WTC11 (cell line): ENCODE results near the gene DISC1. TPM values are rescaled to one million over a fixed set of nuclear protein-coding genes. Genes with fewer than 3 reads are reported as not detected.

Experiments
- ATAC-seq: fragments of 200-7000 bp; cut with Tn5 transposase; 2 replicates; pipeline ENCODE4 v1.10.0; 2021; ENCODE audit warnings: mild to moderate bottlenecking, moderate library complexity
- CTCF ChIA-PET: fragments of 300-600 bp; sonication (Branson Sonifier 250); formaldehyde crosslinking; loops from one replicate; lab custom pipeline; 2021; ENCODE audit warnings: antibody characterized with exemption; lab: Charles Lee
- POLR2A ChIA-PET: fragments of 350-600 bp; sonication (Branson Sonifier 250); formaldehyde crosslinking; loops from one replicate; lab custom pipeline; 2021; ENCODE audit warnings: antibody characterized with exemption; lab: Charles Lee
- DNase-seq: peaks from one replicate; pipeline ENCODE4 v3.0.0; 2021; ENCODE audit warnings: low spot score
- H3K27ac Mint-ChIP-seq: 2 replicates; pipeline ENCODE4 v1.8.0; 2021; ENCODE audit warnings: mixed read lengths
- H3K27me3 Mint-ChIP-seq: 2 replicates; pipeline ENCODE4 v1.8.0; 2021; ENCODE audit warnings: low read depth, mild to moderate bottlenecking, moderate library complexity, mixed read lengths
- H3K36me3 Mint-ChIP-seq: 2 replicates; pipeline ENCODE4 v1.8.0; 2021; ENCODE audit warnings: mixed read lengths
- H3K4me1 Mint-ChIP-seq: 2 replicates; pipeline ENCODE4 v1.8.0; 2022; ENCODE audit warnings: mixed read lengths
- H3K4me3 Mint-ChIP-seq: 2 replicates; pipeline ENCODE4 v1.8.0; 2021; ENCODE audit warnings: mild to moderate bottlenecking, moderate library complexity, mixed read lengths
- H3K9me3 Mint-ChIP-seq: 2 replicates; pipeline ENCODE4 v1.8.0; 2021; ENCODE audit warnings: mixed read lengths
- CBFB ChIP-seq: sonication (generic); formaldehyde crosslinking; IDR thresholded peaks from 2 replicates; pipeline ENCODE4 v1.8.1; 2022; ENCODE audit warnings: mild to moderate bottlenecking, low read depth, missing genetic modification reagents
- CDX4 ChIP-seq: fragments of 250-450 bp; sonication (Bioruptor Pico); IDR thresholded peaks from 2 replicates; pipeline ENCODE4 v1.9.0; 2021; ENCODE audit warnings: moderate library complexity, mild to moderate bottlenecking, inconsistent platforms, borderline replicate concordance
- ETV6 ChIP-seq: sonication (generic); formaldehyde crosslinking; IDR thresholded peaks from 2 replicates; pipeline ENCODE4 v1.8.1; 2022; ENCODE audit warnings: mild to moderate bottlenecking, missing genetic modification reagents
- FOXK1 ChIP-seq: sonication (generic); formaldehyde crosslinking; IDR thresholded peaks from 2 replicates; pipeline ENCODE4 v1.8.0; 2022; ENCODE audit warnings: mild to moderate bottlenecking, moderate library complexity, missing genetic modification reagents
- GABPB1 ChIP-seq: sonication (generic); formaldehyde crosslinking; IDR thresholded peaks from 2 replicates; pipeline ENCODE4 v1.8.1; 2023; ENCODE audit warnings: mild to moderate bottlenecking, missing genetic modification reagents
- GRHL2 ChIP-seq: fragments of 250-450 bp; sonication (Bioruptor Pico); IDR thresholded peaks from 2 replicates; pipeline ENCODE4 v1.8.0; 2022; ENCODE audit warnings: mild to moderate bottlenecking, moderate library complexity; ENCODE audit not compliant: insufficient replicate concordance, severe bottlenecking
- GTF2I ChIP-seq: fragments of 250-450 bp; sonication (Bioruptor Pico); conservative IDR thresholded peaks from 2 replicates; pipeline ENCODE4 v1.4.0; 2021; ENCODE audit warnings: mild to moderate bottlenecking
- JUN ChIP-seq: sonication (generic); formaldehyde crosslinking; IDR thresholded peaks from 2 replicates; pipeline ENCODE4 v1.8.0; 2023; ENCODE audit warnings: mild to moderate bottlenecking, missing genetic modification reagents
- MAX ChIP-seq: sonication (generic); formaldehyde crosslinking; IDR thresholded peaks from 2 replicates; pipeline ENCODE4 v1.8.0; 2022; ENCODE audit warnings: mild to moderate bottlenecking, missing genetic modification reagents
- NR1H2 ChIP-seq: sonication (generic); formaldehyde crosslinking; IDR thresholded peaks from 2 replicates; pipeline ENCODE4 v1.9.0; 2021; ENCODE audit warnings: mild to moderate bottlenecking, moderate library complexity, missing genetic modification reagents
- RORB ChIP-seq: fragments of 250-450 bp; sonication (Bioruptor Pico); IDR thresholded peaks from 2 replicates; pipeline ENCODE4 v1.9.0; 2021; ENCODE audit warnings: mild to moderate bottlenecking
- TCF7 ChIP-seq: sonication (generic); formaldehyde crosslinking; IDR thresholded peaks from 2 replicates; pipeline ENCODE4 v1.8.0; 2022; ENCODE audit warnings: mild to moderate bottlenecking, low read depth, missing genetic modification reagents, moderate library complexity
- TP53 ChIP-seq: sonication (generic); formaldehyde crosslinking; IDR thresholded peaks from 2 replicates; pipeline ENCODE4 v1.8.1; 2023; ENCODE audit warnings: mild to moderate bottlenecking, missing genetic modification reagents
- ZMAT4 ChIP-seq: fragments of 250-450 bp; sonication (Bioruptor Pico); IDR thresholded peaks from 2 replicates; pipeline ENCODE4 v1.9.0; 2021; ENCODE audit warnings: mild to moderate bottlenecking
- ZNF121 ChIP-seq: sonication (generic); formaldehyde crosslinking; IDR thresholded peaks from 2 replicates; pipeline ENCODE4 v1.8.0; 2023; ENCODE audit warnings: missing genetic modification reagents
- ZNF138 ChIP-seq: sonication (generic); formaldehyde crosslinking; conservative IDR thresholded peaks from 2 replicates; pipeline ENCODE4 v1.8.1; 2022; ENCODE audit warnings: mild to moderate bottlenecking, moderate library complexity, missing genetic modification reagents
- ZNF232 ChIP-seq: sonication (generic); formaldehyde crosslinking; IDR thresholded peaks from 2 replicates; pipeline ENCODE4 v1.8.0; 2022; ENCODE audit warnings: mild to moderate bottlenecking, missing genetic modification reagents
- ZNF532 ChIP-seq: fragments of 250-450 bp; sonication (Bioruptor Pico); IDR thresholded peaks from 2 replicates; pipeline ENCODE4 v1.9.0; 2021; ENCODE audit warnings: mild to moderate bottlenecking, borderline replicate concordance
- total RNA-seq: library from RNA; stranded (reverse); gene quantifications from 3 replicates; pipeline ENCODE4 v1.2.3, GENCODE V29; 2021
- TF ChIP-seq, protein P1 (sequence below): fragments of 200-600 bp; IDR thresholded peaks from 2 replicates; pipeline ENCODE4 v1.8.0; 2022; ENCODE audit warnings: antibody characterized with exemption
- TF ChIP-seq, protein P2 (sequence below): sonication (generic); formaldehyde crosslinking; IDR thresholded peaks from 2 replicates; pipeline ENCODE4 v1.8.0; 2022; ENCODE audit warnings: mild to moderate bottlenecking, missing genetic modification reagents

DISC1 gene
- total RNA-seq, 1 experiment from 2014 or later, result 5.5 TPM

- ChIA-PET CTCF (no interaction called here), POLR2A (no interaction called here)
- no peak overlapping the region for H3K4me3 Mint-ChIP-seq
- no peak overlapping the region for H3K27ac Mint-ChIP-seq
- DNase-seq (no peak), ATAC-seq (no peak)
- H3K9me3 Mint-ChIP-seq, result peaks cover 10% of the 10 kb centered on the region; the same call in 1 of the 2 replicates
- TF ChIP-seq JUN (CRISPR knock-in tag), result no peak
- no peaks in the 10 kb centered on the region for H3K4me1 Mint-ChIP-seq
- no peaks in the 10 kb centered on the region for H3K36me3 Mint-ChIP-seq
- H3K27me3 Mint-ChIP-seq, result peaks cover 7% of the 10 kb centered on the region
Measured at GRCh38 chr1:232074265-232074664, 447.7 kb downstream of the DISC1 start.

- Mint-ChIP-seq H3K9me3 (peaks cover 11% of the 10 kb centered on the region), H3K27ac (no peak overlapping the region), H3K27me3 (peaks cover 28% of the 10 kb centered on the region), H3K36me3 (peaks cover 8% of the 10 kb centered on the region; the same call in 1 of the 2 replicates)
- no peak for ATAC-seq
- CTCF ChIA-PET, result no interaction called here
- POLR2A ChIA-PET, result no interaction called here
- TF ChIP-seq ETV6 (CRISPR knock-in tag) (no peak), ZNF532 (no peak), NR1H2 (CRISPR knock-in tag) (no peak), GRHL2 (no peak), TCF7 (CRISPR knock-in tag) (no peak), GTF2I (CRISPR knock-in tag) (no peak), RORB (CRISPR knock-in tag) (no peak), CDX4 (CRISPR knock-in tag) (no peak), GABPB1 (CRISPR knock-in tag) (no peak), FOXK1 (CRISPR knock-in tag) (no peak)
- TF ChIP-seq, protein P1, sequence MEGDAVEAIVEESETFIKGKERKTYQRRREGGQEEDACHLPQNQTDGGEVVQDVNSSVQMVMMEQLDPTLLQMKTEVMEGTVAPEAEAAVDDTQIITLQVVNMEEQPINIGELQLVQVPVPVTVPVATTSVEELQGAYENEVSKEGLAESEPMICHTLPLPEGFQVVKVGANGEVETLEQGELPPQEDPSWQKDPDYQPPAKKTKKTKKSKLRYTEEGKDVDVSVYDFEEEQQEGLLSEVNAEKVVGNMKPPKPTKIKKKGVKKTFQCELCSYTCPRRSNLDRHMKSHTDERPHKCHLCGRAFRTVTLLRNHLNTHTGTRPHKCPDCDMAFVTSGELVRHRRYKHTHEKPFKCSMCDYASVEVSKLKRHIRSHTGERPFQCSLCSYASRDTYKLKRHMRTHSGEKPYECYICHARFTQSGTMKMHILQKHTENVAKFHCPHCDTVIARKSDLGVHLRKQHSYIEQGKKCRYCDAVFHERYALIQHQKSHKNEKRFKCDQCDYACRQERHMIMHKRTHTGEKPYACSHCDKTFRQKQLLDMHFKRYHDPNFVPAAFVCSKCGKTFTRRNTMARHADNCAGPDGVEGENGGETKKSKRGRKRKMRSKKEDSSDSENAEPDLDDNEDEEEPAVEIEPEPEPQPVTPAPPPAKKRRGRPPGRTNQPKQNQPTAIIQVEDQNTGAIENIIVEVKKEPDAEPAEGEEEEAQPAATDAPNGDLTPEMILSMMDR, result no peak
- TF ChIP-seq, protein P2, sequence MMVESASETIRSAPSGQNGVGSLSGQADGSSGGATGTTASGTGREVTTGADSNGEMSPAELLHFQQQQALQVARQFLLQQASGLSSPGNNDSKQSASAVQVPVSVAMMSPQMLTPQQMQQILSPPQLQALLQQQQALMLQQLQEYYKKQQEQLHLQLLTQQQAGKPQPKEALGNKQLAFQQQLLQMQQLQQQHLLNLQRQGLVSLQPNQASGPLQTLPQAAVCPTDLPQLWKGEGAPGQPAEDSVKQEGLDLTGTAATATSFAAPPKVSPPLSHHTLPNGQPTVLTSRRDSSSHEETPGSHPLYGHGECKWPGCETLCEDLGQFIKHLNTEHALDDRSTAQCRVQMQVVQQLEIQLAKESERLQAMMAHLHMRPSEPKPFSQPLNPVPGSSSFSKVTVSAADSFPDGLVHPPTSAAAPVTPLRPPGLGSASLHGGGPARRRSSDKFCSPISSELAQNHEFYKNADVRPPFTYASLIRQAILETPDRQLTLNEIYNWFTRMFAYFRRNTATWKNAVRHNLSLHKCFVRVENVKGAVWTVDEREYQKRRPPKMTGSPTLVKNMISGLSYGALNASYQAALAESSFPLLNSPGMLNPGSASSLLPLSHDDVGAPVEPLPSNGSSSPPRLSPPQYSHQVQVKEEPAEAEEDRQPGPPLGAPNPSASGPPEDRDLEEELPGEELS, result no peak
- TF ChIP-seq, all 79 proteins: peak for 0
- Mint-ChIP-seq H3K4me3 (no peak overlapping the region), H3K4me1 (no peaks in the 10 kb centered on the region)
- no peak for DNase-seq
Measured at GRCh38 chr1:232077809-232078208, 451.2 kb downstream of the DISC1 start.

- DNase-seq (peak; percentile 71), ATAC-seq (peak; percentile 99)
- TF ChIP-seq ZMAT4 (CRISPR knock-in tag) (no peak), ZNF121 (CRISPR knock-in tag) (0 out of 2 replicates have a peak, but pooled peaks have one; percentile 26), GTF2I (CRISPR knock-in tag) (0 out of 2 replicates have a peak, but pooled peaks have one; percentile 33), CBFB (CRISPR knock-in tag) (no peak), MAX (CRISPR knock-in tag) (no peak), TP53 (CRISPR knock-in tag) (0 out of 2 replicates have a peak, but pooled peaks have one; percentile 59), ZNF232 (peak; percentile 79; the same call in 1 of the 2 replicates), ZNF138 (CRISPR knock-in tag) (no peak)
Measured at GRCh38 chr1:232084584-232085223, 458.1 kb downstream of the DISC1 start.

More at GRCh38 chr1:232084584-232085223, 458.1 kb downstream of the DISC1 start:
- Mint-ChIP-seq H3K27me3 (peaks cover 17% of the 10 kb centered on the region), H3K4me1 (no peaks in the 10 kb centered on the region), H3K36me3 (peaks cover 8% of the 10 kb centered on the region; the same call in 1 of the 2 replicates), H3K4me3 (no peak overlapping the region), H3K27ac (no peak overlapping the region), H3K9me3 (peaks cover 11% of the 10 kb centered on the region)
- ChIA-PET POLR2A (no interaction called here), CTCF (no interaction called here)
